CD14-positive monocyte (primary cell): ENCODE data around the gene PRSS1. TPM values are rescaled to one million over a fixed set of nuclear protein-coding genes. Genes with fewer than 3 reads are reported as not detected.

ENCODE experiments used
- DNase-seq, 3 donors: peaks; one replicate each; pipeline ENCODE4 v3.0.0-alpha.2; 2011 to 2022
- H2AFZ ChIP-seq: 2 replicates; pipeline ENCODE4 v1.6.0; 2012; ENCODE audit warnings: mild to moderate bottlenecking, low read depth, low read length, inconsistent platforms; ENCODE audit not compliant: insufficient read depth, poor library complexity, severe bottlenecking
- H3K27ac ChIP-seq, 2 donors: 1 replicate in 1 of 2; 2 replicates in 1 of 2; pipeline ENCODE4 v1.5.1; 2012 to 2013; ENCODE audit warnings: low read length in 2 of 2, control low read depth in 1 of 2, inconsistent platforms in 1 of 2, low read depth in 1 of 2, mild to moderate bottlenecking in 1 of 2
- H3K27me3 ChIP-seq, 2 donors: one replicate each; pipeline versions ENCODE4 v1.6.0 to v1.6.1; 2011 to 2013; ENCODE audit warnings: low read length in 2 of 2; ENCODE audit not compliant: control insufficient read depth in 2 of 2, insufficient read depth in 2 of 2
- H3K36me3 ChIP-seq, 2 donors: replicated peaks in 1 of 2; 1 replicate in 1 of 2; 2 replicates in 1 of 2; pipeline versions ENCODE4 v1.5.1 to v1.6.1; 2012 to 2013; ENCODE audit warnings: low read length in 2 of 2, control low read depth in 1 of 2, inconsistent platforms in 1 of 2, mild to moderate bottlenecking in 1 of 2; ENCODE audit not compliant: insufficient read depth in 2 of 2, control insufficient read depth in 1 of 2
- H3K4me1 ChIP-seq, 2 donors: 1 replicate in 1 of 2; 2 replicates in 1 of 2; pipeline versions ENCODE4 v1.5.1 to v1.6.1; 2012 to 2013; ENCODE audit warnings: low read length in 2 of 2, control low read depth in 1 of 2, inconsistent platforms in 1 of 2, mild to moderate bottlenecking in 1 of 2, moderate library complexity in 1 of 2; ENCODE audit not compliant: insufficient read depth in 2 of 2, control insufficient read depth in 1 of 2
- H3K4me2 ChIP-seq: replicated peaks from 2 replicates; pipeline ENCODE3; 2012; ENCODE audit warnings: low read length, moderate library complexity, mild to moderate bottlenecking; ENCODE audit not compliant: poor library complexity, severe bottlenecking; ENCODE audit errors: extremely low read depth
- H3K4me3 ChIP-seq, 3 experiments: fragments of 200-600 bp in 1 of 3; sonication (generic) in 1 of 3; replicated peaks in 1 of 3; 1 replicate in 2 of 3; 2 replicates in 1 of 3; pipeline ENCODE4 v1.5.1; 2011 to 2013; ENCODE audit warnings: low read length in 3 of 3, mild to moderate bottlenecking in 3 of 3, control low read depth in 2 of 3, low read depth in 2 of 3, inconsistent platforms in 1 of 3, moderate library complexity in 1 of 3
- H3K79me2 ChIP-seq: 2 replicates; pipeline ENCODE4 v1.6.0; 2012; ENCODE audit warnings: mild to moderate bottlenecking, control low read depth, inconsistent platforms, low read length, moderate library complexity; ENCODE audit not compliant: insufficient read depth
- H3K9ac ChIP-seq: 2 replicates; pipeline ENCODE4 v1.6.0; 2017; ENCODE audit warnings: low read length, mild to moderate bottlenecking; ENCODE audit not compliant: insufficient read depth, poor library complexity, severe bottlenecking
- H3K9me3 ChIP-seq, 2 donors: replicated peaks in 1 of 2; 1 replicate in 1 of 2; 2 replicates in 1 of 2; pipeline versions ENCODE4 v1.5.1 to v1.6.1; 2012 to 2013; ENCODE audit warnings: low read length in 2 of 2, control low read depth in 1 of 2; ENCODE audit not compliant: control insufficient read depth in 1 of 2, insufficient read depth in 1 of 2
- H4K20me1 ChIP-seq: 2 replicates; pipeline ENCODE4 v1.6.0; 2012; ENCODE audit warnings: mild to moderate bottlenecking, low read length, control low read depth, moderate library complexity; ENCODE audit not compliant: insufficient read depth
- H3K27ac Mint-ChIP-seq, 7 donors: one replicate each; pipeline ENCODE4 v1.8.0; 2020; ENCODE audit warnings: mild to moderate bottlenecking in 7 of 7, mixed read lengths in 7 of 7, moderate library complexity in 6 of 7, inconsistent platforms in 2 of 7
- H3K27me3 Mint-ChIP-seq, 3 donors: one replicate each; pipeline ENCODE4 v1.8.0; 2021 to 2022; ENCODE audit warnings: low read depth in 3 of 3, mild to moderate bottlenecking in 3 of 3, mixed read lengths in 3 of 3, moderate library complexity in 3 of 3, inconsistent platforms in 1 of 3
- H3K36me3 Mint-ChIP-seq, 2 donors: one replicate each; pipeline ENCODE4 v1.8.0; 2020; ENCODE audit warnings: mixed read lengths in 2 of 2, inconsistent platforms in 1 of 2, mild to moderate bottlenecking in 1 of 2
- H3K4me1 Mint-ChIP-seq: one replicate; pipeline ENCODE4 v1.8.0; 2020; ENCODE audit warnings: mild to moderate bottlenecking, mixed read lengths
- H3K4me3 Mint-ChIP-seq, 2 donors: one replicate each; pipeline ENCODE4 v1.8.0; 2020; ENCODE audit warnings: mild to moderate bottlenecking in 2 of 2, mixed read lengths in 2 of 2, moderate library complexity in 1 of 2
- H3K9me3 Mint-ChIP-seq, 7 donors: one replicate each; pipeline ENCODE4 v1.8.0; 2020 to 2022; ENCODE audit warnings: mixed read lengths in 7 of 7, mild to moderate bottlenecking in 6 of 7, moderate library complexity in 6 of 7, inconsistent platforms in 2 of 7
- CTCF ChIP-seq: fragments of 200-600 bp; IDR thresholded peaks from one replicate; pipeline ENCODE4 v1.8.0; 2022; ENCODE audit warnings: antibody characterized with exemption, mild to moderate bottlenecking
- WGBS: methylation state at CpG from one replicate; pipeline ENCODE4 v1.1.5; 2013; ENCODE audit warnings: missing lambda C conversion rate; ENCODE audit not compliant: insufficient coverage; 5-methylcytosine and 5-hydroxymethylcytosine counted together
- intact Hi-C, 2 donors: fragments of 100-400 bp; cut with micrococcal nuclease; formaldehyde crosslinking; loops; one replicate each; pipeline versions ENCODE4 v1.15.0 to v1.15.1; 2023
- polyA plus RNA-seq, 3 donors: library from polyadenylated mRNA; depleted of rRNA in 1 of 3; unstranded in 2 of 3; stranded (reverse) in 1 of 3; fragments of 300-500 nt in 2 of 3; fragments of >200 nt in 1 of 3; fragmentation: Illumina TruSeq in 2 of 3; gene quantifications; 1 replicate in 2 of 3; 2 replicates in 1 of 3; pipeline ENCODE4 v1.2.3, GENCODE V29; 2012 to 2021

The PRSS1 gene
- polyA plus RNA-seq, 3 donors: not detected

- Histone ChIP-seq H3K27ac (no peak overlapping the region), H3K36me3 (no peaks in the 10 kb centered on the region), H3K79me2 (no peaks in the 10 kb centered on the region), H3K4me1 (peaks cover 15 to 17% of the 10 kb centered on the region in 2 donors), H3K4me3 (no peak overlapping the region), H3K27me3 (peaks cover 48 to 50% of the 10 kb centered on the region in 2 donors), H3K9ac (no peak overlapping the region), H4K20me1 (no peaks in the 10 kb centered on the region), H3K4me2 (no peak overlapping the region), H3K9me3 (peaks cover 0 to 25% of the 10 kb centered on the region in 2 donors), H2AFZ (no peak overlapping the region)
- Mint-ChIP-seq H3K27ac (peak overlapping the region in 1 of 7 donors; percentile 88), H3K4me1 (peaks cover 20% of the 10 kb centered on the region), H3K36me3 (peaks cover 3 to 12% of the 10 kb centered on the region in 2 donors), H3K27me3 (peaks cover 49 to 62% (median 56%) of the 10 kb centered on the region in 3 donors), H3K9me3 (peaks cover 0 to 16% (median 7%) of the 10 kb centered on the region in 7 donors), H3K4me3 (peak overlapping the region; percentile 34 to 62)
- no peak for TF ChIP-seq CTCF
- 90% methylated on average over 2 of the region's 11 CpGs for WGBS
- intact Hi-C loops: loop anchor here in 1 of 2 donors (5.0 kb wide), 1 partner anchor 151 kb away; no protein-coding TSS in a partner anchor
- DNase-seq: no peak
Measured at GRCh38 chr7:142798451-142799436, 49.5 kb downstream of the PRSS1 start.

DNA sequence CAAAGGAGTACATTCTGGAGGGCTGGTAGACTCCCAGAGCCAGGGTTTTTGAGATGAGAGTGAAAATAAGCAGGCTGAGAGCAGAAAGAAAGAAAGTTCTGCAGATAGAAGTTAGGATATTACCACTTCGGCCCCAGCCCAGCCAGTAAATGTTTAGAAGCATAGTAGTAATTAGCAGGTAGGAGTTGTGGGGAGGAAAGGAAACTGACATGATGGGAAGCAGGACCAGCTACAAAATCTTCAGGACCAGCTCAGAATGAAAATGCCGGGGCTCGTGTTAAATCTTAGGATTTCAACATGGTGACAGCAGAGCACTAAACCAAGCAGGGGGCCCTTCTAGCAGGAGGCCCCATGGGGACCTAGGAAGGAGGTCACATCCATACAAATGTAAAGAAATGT lies 50.2 kb downstream of the PRSS1 start:
- peaks cover 48 to 50% of the 10 kb centered on the region in 2 donors for H3K27me3 ChIP-seq
- Mint-ChIP-seq H3K4me3 (peak overlapping the region in 1 of 2 donors; percentile 52), H3K4me1 (peaks cover 20% of the 10 kb centered on the region), H3K27ac (peak overlapping the region in 1 of 7 donors; percentile 88), H3K9me3 (peaks cover 0 to 16% (median 7%) of the 10 kb centered on the region in 7 donors), H3K27me3 (peaks cover 45 to 59% (median 56%) of the 10 kb centered on the region in 3 donors), H3K36me3 (peaks cover 3 to 12% of the 10 kb centered on the region in 2 donors)
- no peak overlapping the region for H2AFZ ChIP-seq
- peaks cover 0 to 25% of the 10 kb centered on the region in 2 donors for H3K9me3 ChIP-seq
- H3K36me3 ChIP-seq: no peaks in the 10 kb centered on the region
- H3K4me2 ChIP-seq: no peak overlapping the region
- no peaks in the 10 kb centered on the region for H3K79me2 ChIP-seq
- DNase-seq: no peak
- no CpG with 5 or more reads among the region's 3 CpGs for WGBS
- intact Hi-C loops: loop anchor here in 1 of 2 donors (5.0 kb wide), 1 partner anchor 152 kb away; no protein-coding TSS in a partner anchor
- H4K20me1 ChIP-seq: no peaks in the 10 kb centered on the region
- no peak for TF ChIP-seq CTCF
- H3K9ac ChIP-seq: no peak overlapping the region
- H3K27ac ChIP-seq: no peak overlapping the region
- no peak overlapping the region for H3K4me3 ChIP-seq
- H3K4me1 ChIP-seq: peaks cover 15 to 17% of the 10 kb centered on the region in 2 donors
